SIG-M5 (cell line): ENCODE measurements around the gene ATF6.

ENCODE experiments used
- DNase-seq: peaks from one replicate; lab custom pipeline; 2025; lab: John Stamatoyannopoulos, UW

The ATF6 gene

DNA sequence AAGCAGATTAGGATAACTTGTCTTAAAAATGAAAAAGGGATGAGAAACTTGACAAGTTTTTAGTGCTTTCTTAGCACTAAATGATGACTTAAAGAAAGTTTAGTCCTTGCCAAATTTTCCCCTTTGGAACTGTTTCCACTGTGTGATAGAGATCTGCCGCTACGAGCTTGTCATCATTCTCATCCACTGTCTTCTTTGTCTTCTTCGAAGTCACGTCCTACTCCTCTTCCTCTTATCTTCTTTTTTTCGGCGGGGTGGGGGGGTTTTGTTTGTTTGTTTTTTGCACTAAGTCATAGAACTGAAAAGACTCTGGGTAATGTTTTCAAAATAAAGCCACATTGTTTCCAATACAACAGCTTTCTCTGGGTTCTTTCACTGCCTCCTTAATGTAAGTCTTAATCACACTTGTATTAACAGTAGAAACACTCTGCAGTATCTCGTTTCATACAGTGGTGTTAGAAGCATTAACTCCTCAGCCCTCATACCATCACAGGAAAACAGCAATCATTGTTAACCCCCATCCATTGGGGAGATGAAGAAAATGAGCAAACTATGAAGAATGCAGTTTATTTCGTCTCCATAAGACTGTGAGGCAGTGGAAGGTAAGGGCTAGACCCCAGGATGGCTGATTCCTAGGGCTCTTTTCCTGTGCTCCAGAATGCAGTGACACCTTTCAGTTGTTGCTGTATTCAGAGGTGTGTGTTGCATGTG is 175.8 kb downstream of the ATF6 start:
- no peak for DNase-seq

DNA sequence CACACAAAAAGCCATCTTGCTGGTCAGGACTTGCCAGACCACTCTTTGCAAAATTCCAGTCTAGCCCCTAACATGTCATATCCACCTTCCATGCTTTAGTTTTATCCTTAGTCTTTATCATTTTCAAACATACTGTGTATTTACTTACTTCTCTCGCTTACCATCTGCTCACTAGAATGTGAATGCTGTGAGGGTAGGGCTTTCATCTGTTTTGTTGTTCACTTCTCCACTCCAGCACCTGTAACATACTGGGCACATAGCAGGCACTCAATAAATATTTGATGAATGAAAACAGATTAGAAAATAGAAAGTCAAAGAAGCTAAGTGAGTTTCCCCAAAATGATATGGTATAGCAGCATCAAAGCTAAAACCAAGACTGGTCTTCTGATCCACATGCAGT is 177.6 kb downstream of the ATF6 start:
- DNase-seq: no peak

DNA sequence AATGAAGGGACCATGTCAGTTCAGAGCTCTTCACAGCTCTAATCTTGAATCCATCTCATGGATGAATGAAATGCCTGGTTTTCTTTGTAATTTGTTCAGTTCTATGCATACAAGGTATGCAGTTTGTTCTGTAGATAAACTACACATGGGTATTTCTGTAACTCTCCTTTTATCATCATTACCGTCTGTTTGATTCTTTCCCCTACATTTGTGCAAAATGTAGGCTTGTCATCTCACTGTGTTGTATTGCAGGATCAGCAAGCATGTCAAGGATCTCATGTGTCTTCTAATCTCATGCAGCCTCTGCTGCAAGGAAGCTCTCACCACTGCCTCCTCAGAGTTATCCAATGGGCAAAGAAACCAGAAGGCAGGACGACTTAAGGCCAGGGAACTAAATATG is 178.3 kb downstream of the ATF6 start:
- DNase-seq: no peak

DNA sequence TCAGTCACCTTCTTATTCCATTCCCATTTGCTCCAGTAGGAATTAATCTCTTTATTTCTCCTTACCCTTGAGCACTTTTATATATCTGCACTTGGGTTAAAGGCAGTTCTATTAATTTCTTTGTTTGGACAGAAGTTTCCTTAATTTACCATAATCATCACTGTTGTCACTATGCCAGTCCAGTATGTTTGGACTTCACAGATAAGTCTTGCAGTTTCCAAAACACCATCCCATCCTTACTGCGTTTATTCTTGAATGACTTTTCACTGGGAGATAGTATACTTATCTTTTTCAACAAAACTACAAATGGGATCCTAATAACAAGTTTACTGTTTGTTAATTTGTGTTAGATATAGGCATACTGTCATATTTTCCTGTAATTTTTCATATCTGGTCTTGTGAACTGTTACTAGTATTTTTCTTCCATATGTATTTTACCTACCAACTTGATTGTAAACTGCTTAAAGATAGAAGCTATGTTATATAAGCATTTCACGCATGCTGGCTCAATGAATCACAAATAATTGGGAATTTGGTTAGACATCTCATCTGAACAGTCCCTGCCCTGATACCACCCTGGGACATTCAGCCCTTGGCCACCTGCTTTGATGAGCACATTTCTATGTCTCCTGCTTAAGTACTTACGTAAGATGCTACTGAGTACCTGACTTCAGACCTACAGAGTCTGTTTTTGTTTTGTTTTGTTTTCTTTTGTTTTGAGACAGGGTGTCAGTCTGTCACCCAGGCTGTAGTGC is 179.4 kb downstream of the ATF6 start:
- DNase-seq: no peak

DNA sequence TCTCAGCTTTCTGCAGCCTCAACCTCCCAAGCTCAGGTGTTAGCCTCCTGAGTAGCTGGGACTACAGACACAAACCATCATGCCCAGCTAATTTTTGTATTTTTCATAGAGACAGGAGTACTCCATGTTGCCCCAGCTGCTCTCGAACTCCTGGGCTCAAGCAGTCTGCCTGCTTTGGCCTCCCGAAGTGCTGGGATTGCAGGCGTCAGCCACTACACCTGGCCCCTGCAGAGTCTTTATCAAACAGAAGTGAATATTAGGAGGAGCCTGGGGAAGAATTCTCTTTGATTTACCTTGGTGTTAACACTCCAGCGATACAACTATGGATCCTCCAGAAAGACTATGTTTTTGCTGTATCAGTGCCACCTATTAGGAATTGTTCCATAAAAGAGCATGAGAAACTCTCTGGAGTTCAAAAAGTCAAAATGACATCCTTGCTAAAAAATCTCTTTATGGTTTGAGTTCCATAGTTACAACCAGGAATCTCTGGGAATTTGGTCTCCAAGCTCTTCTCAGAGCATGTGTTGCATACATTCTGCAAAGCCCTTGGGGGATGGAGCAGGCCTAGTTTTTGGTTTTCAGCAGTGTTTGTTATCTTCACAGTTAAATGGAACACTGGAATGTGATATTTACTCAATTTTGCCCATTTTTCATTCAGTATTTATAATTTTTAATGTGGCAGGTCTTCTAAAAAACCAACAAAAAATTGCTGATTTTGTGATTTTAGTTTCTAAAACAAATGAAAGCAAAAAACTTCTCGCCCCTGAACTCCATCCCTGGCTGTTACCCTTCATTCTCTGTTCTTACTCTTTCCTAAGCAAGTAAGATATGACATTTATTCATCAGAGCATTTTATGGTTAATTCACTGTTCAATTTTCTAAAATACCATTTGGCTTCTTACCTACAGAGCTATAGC is 180.2 kb downstream of the ATF6 start:
- DNase-seq: no peak

DNA sequence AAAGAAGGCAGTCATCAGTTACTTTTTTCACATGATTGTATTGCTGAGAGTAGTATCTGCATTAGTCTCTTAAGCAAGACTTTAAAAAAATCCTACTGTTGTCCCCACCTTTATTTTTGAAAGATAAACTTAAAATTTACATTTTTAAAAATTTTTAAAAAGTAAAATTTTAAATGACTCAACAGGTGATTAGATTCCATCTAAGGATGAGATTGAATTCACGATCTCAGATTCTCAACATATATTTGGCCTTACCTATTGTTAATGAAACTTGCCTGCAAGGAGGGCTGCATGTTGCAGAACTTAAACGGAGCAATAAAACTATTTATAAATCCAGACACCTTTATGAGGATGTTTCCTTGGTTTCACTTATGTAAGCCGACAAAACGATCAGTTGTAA is 182.3 kb downstream of the ATF6 start:
- DNase-seq: no peak

DNA sequence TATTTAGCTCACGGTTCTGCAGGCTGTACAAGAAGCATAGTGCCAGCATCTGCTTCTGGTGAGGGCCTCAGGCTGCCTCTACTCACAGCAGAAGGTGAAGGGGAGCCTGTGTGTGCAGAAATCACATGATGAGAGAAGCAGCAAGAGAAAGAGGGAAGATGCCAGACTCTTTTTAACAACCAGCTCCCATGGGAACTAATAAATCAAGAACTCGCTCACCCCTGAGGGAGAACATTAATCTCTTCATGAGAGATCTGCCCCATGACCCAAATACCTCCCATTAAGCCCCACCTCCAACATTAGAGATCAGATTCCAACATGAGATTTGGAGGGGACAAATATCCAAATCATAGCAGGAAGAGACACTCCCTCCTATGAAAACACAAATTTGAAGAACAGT is 183.4 kb downstream of the ATF6 start:
- DNase-seq: no peak

DNA sequence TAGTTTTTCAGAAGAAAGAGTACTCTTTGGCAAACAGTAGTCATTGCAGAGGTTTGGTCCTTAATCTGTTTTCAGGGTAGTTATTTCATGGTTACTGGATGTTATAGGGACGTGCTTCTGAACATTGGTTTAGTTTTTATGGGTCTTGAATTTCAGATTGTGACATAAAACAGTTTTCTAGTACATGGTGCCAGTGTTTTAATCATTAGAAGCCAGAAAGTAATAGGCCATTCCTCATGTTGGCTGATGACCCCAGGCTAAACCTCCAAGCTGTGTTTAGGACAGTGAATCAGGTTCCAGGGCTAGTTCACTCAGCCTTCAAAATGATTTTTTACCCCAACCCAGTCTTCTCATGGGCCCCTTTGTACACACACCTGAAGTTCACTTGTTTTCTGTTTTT is 184.3 kb downstream of the ATF6 start:
- DNase-seq: no peak

DNA sequence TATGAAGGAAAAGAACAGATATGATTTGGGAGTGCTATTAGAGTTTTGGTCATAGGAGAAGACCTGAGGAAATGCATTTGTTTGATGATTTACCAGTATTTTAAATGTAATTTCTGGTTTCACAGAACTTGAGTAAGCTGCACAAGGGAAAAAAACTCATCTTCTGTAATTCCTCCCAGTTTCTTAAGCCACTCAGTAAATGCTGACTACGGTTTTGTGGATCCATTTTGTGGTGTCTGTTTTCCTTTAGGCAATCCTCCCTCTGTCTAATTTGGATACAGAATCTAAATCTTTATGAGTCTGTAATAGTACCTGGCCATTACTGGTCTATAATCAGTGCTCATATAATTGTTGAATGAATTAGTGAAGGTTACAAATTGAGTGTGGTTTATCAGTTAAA is 185.5 kb downstream of the ATF6 start:
- DNase-seq: no peak

DNA sequence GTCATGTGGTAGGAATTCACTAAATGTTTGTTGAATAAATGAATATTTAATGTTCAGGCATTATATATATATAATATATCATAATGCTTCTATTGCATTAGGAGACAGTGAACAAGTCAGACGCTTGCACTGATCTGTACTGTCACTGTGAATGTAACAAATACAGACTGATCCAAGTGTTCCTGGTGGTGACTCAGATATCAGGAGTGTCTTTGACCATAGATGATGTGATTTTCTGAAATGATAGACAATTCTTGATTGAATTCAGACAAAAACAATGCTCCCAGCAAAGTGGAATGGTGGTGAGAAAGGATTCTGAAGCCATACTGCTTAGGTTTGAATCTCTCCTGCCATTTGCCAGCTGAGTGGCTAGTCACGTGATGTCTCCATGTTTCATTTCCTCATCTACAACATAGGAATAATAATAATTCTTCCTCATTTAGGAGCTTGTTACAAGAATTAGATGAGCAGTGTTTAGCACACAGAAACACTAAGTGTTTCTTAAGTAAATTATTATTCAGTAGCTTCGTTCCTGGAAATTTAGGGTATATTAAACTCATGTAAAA is 186.6 kb downstream of the ATF6 start:
- DNase-seq: no peak

DNA sequence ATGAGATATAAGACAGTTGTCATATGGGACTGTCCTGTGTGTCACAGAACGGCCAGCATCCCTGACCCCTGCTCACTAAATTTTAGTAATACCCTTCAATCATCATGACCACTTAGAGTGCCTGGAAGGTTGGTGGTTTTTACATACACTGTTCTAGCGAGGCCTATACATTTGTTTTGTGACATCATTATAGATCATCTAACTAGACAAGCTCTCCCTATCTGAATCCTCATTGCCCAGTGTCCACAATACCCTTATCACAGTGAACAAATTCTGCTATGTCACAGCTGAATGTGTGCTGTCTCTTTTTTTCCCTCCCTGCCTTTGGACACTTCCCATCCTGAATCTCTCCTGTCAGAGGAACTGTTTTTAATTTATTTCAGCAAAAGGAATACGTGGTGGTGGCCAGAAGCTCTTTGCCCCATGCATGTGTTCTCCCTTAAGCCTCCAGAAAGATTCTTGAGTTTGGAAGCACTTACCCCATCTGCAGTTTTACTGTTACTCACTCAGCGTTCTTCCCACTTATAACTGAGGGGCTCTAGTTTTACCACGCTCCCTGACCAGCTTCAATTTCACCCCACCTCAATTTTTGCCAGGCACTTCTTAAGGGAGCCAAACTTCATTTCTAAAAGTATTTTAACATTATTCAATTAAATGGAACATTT is 187.3 kb downstream of the ATF6 start:
- no peak for DNase-seq

DNA sequence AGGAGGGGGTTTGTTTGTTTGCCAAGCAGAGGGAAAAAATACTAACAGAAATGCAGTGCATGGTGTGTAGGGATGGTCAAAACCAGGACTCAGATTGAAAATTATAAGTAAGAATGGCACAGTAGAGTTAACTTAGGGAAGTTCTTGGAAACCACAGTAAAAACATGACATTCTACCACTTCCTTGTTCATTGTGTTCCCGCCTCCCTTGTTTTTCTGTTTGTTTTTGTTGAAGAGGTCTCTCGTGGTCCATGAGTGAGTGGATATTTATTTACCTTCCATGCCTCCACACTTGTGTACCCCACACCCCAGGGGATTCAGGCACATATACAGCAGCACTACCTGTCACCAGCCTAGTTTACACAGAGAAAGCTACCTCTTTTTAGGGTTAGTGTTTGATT is 187.9 kb downstream of the ATF6 start:
- DNase-seq: no peak

DNA sequence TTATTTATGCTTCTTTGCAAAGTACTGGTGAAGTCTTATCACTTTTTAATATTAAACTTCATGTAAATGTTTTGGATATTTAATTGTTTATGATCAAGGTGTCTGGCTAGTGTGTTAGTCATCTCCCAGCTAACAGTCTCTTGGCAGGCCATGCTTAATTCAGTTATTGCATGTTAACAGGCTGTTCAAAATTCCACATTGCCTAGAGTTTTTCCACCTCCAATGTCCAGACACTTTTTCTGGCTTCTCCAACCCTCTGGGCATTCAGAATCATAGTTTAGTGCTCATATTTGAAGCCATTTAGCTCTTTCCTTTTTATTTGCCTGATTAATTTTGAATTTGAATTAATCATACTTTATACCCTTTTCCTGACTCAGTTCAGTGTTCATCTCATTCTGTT is 188.3 kb downstream of the ATF6 start:
- no peak for DNase-seq

DNA sequence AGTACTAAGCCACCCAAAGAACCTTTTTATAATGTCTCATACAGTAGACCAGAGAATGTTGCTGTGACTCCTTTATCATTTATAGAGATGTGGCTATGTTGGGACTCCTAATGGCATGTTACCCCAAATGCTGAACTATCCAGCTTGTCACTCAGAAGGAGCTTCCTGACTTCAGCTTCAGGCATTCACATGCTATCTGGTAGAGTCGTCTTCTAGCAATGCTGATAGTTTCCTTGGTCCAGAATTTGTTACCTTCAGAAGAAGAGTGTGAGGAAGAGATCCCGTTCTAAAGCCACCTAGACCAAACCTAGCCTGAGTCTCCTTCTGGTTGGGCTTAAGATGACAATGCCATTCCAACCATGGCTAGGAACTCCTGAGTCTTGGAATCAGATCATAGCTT is 189.5 kb downstream of the ATF6 start:
- DNase-seq: no peak

DNA sequence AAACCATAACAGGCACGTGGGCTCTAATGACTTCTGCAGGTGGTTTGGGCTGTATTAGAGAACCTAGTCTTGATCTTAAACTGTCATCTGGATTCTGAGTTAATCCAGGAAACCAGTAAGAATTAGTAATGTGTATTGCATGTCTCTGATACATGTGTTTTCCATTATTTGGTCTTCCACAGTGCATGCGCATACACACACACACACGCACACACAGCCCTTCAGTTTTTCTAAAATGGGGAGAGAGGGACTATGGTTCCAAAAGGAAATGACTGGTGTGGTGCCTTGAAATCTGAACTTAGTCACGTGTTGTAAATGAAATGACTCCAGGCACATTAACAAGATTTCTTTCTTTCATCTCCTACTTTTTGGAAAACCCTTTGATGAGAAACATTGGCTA is 190.0 kb downstream of the ATF6 start:
- no peak for DNase-seq

DNA sequence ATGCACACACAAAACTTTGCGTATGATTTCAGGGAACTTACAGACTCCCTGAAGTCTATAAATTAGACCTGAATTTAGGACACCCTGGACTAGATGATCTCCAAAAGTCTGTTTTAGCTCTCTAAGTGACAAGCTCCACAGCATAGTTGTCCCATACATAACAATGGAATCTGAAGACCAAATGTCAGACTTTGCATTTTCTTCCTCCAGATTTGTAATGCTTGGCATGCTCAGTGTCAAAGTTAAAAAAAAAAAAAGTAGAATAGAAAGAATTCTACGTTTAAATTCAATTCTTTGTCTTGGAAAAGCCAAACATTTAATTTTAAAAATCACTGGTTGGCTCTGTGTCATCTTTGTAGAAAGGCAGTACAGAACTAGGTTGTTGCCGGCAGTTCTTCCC is 190.8 kb downstream of the ATF6 start:
- no peak for DNase-seq

DNA sequence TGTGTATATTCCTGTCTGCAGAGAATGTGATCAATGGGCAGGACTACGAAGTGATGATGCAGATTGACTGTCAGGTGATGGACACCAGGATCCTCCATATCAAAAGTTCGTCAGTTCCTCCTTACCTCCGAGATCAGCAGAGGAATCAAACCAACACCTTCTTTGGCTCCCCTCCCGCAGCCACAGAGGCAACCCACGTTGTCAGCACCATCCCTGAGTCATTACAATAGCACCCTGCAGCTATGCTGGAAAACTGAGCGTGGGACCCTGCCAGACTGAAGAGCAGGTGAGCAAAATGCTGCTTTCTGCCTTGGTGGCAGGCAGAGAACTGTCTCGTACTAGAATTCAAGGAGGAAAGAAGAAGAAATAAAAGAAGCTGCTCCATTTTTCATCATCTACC is 192.3 kb downstream of the ATF6 start:
- DNase-seq: no peak

DNA sequence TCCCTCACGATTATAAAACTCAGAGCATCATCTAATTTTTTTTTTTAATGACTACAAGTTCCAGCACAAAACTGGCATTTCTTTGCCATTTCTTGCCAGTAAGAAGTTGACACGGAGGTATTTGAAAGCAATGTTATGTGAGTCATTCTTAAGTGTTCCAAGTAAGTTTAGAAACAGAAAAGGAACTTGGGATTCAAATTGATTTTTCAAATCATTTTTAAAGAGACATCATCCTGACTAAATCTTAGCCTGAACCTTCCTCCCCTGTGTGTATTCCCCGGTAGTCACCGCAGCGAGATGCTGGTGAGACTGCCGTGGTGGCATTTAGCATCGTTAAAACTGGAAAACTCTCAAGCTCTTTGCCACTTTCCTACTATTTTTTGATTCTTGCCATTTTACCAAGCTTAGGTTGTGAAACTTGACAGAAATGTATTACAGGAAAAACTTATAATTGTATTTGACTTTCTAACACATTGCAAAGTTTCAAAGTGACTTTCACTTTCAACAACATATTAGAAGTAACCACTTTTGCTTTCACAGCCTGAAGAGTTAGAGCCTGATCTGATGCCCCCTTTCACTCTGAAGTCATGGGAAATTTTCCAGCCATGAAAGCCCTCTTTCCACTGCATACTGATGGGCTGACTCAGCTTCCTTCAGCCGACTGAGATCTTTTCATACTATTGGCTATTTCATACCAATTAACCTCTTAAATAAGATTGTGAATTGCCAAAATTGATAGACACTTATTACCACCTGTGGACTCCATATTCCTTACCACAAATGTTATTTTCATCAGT is 196.2 kb downstream of the ATF6 start:
- no peak for DNase-seq

DNA sequence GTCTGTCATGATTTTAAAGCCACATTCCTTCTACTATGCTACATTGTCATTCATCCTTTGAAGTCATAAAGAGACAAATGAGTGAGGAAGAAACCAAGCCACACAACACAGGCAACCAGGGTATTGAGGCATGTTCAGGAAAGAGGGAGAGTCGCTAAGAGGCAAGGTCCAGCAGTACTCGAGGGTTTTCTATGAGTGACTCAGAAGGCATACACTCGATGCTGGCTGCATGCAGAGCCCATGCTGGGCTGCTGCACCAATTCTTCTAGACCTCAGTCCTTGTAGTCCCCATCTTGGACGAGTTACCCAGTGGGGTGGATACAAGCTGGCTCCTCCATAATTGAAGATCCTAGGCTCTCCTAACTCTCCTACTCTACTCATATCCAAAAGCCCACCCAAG is 199.9 kb downstream of the ATF6 start:
- DNase-seq: no peak

DNA sequence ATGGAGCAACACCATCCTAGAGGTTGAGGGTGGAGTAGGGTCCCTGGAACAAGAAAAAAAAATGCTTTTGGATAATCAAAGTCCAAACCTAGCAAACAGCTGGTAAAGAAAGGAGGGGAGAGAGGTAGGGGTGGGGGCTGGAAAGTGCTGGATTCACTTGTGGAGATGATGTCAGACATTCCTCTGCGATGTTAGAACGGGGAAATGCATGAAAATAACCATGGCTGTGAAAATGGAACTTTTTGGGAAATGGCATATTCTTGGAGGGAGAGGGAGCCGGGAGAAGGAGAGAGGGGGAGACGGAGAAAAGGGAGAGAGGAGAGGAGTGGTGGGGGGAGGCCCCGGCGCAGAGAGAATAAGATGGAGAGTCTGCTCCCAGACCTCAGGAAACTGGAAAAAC is 203.9 kb downstream of the ATF6 start:
- no peak for DNase-seq

DNA sequence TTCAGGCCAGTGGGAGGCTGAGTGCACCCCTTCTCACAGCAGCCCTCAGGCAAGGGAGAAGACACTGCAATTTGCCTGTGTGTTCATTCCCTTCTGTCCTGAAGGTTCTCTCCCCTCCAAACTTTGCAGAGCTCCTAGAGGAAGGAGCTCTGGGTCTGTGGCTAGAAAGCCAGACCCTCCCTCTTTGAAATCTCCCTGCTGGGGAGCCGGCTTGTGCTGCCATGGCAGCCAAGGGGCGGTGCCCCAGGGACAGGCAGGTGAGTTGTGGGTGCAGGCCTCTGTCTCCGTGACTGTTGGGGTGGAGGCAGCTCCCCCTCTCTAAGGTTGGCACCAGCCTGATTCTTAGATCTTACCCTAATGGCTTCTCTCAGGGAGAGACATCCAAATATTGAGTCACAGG is 204.5 kb downstream of the ATF6 start:
- no peak for DNase-seq
